GM12872 (cell line): Measurements from ENCODE around the gene SMIM22.

ENCODE experiments used
- CTCF ChIP-seq: IDR thresholded peaks from 3 replicates; pipeline ENCODE4 v1.5.1; 2011; ENCODE audit warnings: low read depth, mild to moderate bottlenecking, low read length, moderate library complexity; ENCODE audit not compliant: insufficient read depth

Gene SMIM22

GRCh38 chr16:4790261-4790660 lies 4.9 kb upstream of the SMIM22 start:
- TF ChIP-seq CTCF: no peak

- TF ChIP-seq CTCF: no peak
Observed at GRCh38 chr16:4790871-4791270, 4.3 kb upstream of the SMIM22 start.

GRCh38 chr16:4792951-4793513 lies 2.1 kb upstream of the SMIM22 start:
- no peak for TF ChIP-seq CTCF

- no peak for TF ChIP-seq CTCF
Observed at GRCh38 chr16:4795828-4796572, 831 bp downstream of the SMIM22 start.

GRCh38 chr16:4796982-4797804 lies 2.0 kb downstream of the SMIM22 start:
- no peak for TF ChIP-seq CTCF

GRCh38 chr16:4797805-4798252 lies 2.7 kb downstream of the SMIM22 start:
- no peak for TF ChIP-seq CTCF

- no peak for TF ChIP-seq CTCF
Observed at GRCh38 chr16:4798456-4798855, 3.3 kb downstream of the SMIM22 start.
